ENCODE measurements around the gene NINJ1.

NINJ1 gene

DNA sequence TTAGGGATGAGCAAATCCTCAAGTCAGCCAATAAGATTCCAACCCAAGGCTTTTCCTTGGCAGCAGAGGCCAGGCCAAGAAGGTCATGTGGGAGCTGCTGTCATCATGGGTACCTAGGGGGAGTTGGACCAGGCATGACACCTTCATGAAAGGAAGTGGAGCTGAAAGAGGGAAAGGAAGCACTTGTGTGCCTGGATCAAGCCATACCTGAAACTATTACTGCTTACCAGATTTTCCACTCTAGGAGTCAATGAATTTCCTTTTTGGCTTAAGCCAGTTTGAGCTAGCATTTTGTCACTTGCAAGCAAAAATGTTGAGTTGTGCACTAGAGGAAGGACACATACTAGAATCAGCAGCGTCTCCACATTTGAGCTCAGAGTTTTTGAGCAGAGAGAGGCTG is 35.4 kb upstream of the NINJ1 start:
- TF ChIP-seq ZNF274 (IDR thresholded peaks at IDR 0.05; ENCODE audit: low read depth, low read length) = no peak
- H3K4me3 ChIP-seq (ENCODE audit: low read length) = no peak overlapping the region

DNA sequence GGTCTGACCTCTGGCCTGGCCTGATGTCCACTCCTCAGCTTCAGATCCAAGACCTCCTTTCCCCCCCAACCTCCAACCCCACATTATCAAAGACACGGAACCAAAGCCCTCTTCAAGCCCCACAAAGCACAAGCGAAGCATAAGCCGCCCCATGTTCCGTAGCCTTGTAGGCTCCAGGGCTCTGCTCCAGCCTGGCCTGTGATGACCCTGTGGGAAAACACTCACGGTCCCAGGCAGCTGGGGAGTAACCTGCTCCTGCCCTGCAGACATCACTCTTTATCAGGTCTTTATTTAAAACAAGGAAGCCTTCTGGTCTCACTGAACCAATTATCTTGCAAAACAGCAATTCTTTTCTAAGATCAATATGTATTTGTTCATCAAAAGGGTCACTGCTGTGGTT is 34.5 kb upstream of the NINJ1 start:
- no peak overlapping the region for H3K4me3 ChIP-seq (ENCODE audit: low read length)
- TF ChIP-seq ZNF274 (IDR thresholded peaks at IDR 0.05; ENCODE audit: low read depth, low read length) = no peak

DNA sequence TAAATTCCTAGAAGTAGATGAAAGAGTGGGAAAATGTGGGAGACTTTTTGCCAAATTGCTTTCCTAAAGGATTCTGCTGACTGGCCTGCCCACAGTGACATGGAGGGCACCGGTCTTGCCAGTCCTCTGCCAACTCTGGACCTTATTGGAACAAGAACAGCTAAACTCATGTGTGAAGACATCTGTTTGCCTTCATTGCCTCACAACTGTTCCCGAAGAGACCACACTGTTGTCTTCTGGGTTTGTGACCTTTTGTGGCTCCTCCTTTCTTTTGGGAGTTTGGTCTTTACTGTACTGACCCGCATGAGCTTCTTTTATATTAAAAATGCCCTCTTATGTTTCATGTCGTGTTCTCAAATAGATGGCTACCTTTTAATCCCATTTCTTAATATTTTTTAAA is 33.8 kb upstream of the NINJ1 start:
- no peak for TF ChIP-seq ZNF274 (IDR thresholded peaks at IDR 0.05; ENCODE audit: low read depth, low read length)
- no peak overlapping the region for H3K4me3 ChIP-seq (ENCODE audit: low read length)

DNA sequence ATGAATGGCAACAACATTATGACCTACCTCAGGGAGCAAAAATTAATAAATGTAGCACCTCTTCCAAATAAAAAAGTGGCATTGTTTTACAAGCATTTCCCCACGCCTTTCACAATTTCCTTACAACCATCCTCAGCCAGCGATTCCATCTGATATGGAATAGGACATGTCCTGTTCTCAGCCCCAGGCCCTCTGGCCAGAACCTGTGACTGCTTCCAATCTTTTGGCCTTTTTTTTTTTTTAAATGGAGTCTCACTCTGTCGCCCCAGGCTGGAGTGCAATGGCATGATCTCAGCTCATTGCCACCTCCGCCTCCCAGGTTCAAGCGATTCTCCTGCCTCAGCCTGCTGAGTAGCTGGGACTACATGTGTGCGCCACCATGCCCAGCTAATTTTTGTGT is 33.1 kb upstream of the NINJ1 start:
- TF ChIP-seq ZNF274 (IDR thresholded peaks at IDR 0.05; ENCODE audit: low read depth, low read length) = no peak
- no peak overlapping the region for H3K4me3 ChIP-seq (ENCODE audit: low read length)

DNA sequence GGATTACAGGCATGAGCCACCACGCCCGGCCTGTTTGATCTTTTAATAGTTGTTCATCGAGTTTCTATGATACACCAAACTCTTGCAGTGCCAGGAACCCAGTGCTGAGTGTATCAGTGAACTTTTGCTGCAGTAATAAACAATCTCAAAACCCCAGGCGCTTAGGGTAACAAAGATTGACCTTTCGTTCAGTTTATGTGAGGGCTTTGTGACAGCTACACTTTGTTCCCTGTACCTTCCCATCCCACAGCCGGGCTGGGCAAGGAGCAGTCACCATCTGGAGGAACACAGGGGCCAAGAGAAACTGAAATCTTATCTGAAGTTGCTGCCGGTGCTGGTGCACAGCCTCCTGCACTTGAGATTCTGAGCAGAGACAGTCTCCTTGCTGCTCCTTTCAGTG is 32.6 kb upstream of the NINJ1 start:
- no peak for TF ChIP-seq ZNF274 (IDR thresholded peaks at IDR 0.05; ENCODE audit: low read depth, low read length)
- no peak overlapping the region for H3K4me3 ChIP-seq (ENCODE audit: low read length)

DNA sequence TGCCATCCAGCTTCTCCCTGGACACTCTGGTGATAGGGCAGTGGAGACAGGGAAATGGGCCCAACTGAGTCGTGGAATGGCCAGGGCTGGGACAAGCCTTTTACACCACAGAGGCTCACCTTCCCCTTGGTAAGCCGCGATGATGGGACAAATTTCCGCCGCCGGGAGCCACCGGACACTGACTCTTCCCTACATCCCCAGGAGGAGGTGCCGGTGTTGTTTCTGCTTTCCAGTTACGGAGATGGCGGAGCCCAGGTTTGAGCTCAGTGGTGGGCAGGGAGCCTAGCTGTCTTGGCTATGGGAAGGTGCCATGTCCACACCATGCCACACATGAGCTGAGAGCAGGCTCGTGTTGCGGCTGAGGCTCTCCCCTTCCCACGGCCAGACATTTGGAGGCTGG is 30.0 kb upstream of the NINJ1 start:
- no peak for TF ChIP-seq ZNF274 (IDR thresholded peaks at IDR 0.05; ENCODE audit: low read depth, low read length)
- no peak overlapping the region for H3K4me3 ChIP-seq (ENCODE audit: low read length)

DNA sequence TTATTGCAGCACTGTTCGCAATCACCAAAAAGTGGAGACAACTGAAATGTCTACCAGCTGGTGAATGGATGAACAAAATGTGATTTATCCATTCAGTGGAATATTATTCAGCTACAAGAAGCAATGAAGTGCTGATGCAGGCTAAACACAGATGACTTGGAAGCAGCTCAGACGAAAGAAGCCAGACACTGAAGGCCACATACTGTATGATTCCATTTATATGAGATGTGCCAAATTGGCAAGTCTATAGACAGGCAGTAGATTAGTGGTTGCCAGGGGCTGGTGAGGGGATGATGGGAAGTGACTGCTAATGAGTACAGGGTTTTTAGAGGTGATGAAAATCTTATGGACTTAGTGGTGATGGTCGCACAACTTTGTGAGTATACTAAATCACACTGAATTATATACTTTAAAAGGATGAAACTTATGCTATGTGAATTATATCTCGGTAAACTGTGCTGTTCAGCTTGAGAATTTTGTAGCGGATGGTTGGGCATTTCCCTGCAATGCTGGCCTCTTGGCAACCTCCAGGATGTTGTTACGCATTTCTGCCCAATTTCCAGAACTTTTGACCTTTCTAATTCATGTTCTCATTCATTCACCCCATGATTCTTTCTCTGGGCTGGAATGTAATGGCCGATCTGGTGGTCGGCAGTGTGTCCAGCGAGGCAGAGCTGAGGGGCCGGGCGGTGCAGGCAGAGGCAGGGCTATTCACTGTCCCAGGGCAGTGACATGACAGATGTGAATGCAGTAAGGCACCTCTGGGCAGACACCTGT is 27.9 kb upstream of the NINJ1 start:
- no peak overlapping the region for H3K4me3 ChIP-seq (ENCODE audit: low read length)
- no peak for TF ChIP-seq ZNF274 (IDR thresholded peaks at IDR 0.05; ENCODE audit: low read depth, low read length)

DNA sequence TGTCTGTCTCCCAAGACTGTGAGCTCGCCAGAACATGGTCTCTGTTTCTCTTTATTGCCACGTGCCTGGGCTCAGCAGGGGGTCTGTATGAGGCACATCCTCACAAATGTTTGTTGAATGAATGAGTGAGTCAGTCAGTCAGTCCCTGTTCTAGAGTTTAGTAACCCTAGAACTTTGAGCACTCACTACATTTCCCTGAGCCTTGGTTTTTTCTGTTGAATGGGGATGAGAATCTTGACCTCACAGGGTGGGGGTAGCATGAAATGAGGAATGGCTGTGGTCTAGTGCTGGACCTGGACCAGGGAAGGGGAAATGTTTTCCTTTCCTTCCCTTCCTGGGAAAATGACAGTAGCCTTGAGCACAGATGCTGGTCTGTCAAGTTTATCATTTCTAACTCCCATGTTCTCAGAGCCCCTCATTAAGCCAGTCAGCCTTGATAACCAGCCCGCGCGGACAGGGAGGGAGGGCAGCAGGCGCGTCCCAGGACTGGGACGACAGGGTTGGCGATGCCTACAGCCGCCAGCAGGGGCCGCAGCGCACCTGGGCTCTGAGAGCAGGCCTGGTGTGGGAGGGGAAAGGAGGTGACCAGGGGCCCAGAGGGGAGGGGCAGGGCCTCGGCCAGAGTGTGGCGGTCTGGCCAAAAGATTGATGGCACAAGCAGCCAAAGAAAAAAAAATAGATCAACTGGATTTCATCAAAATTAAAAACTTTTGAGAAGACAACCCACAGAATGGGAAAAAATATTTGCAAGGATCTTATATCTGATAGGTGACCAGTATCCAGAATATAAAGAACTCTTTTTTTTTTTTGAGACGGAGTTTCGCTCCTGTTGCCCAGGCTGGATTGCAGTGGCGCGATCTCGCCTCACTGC is 25.8 kb upstream of the NINJ1 start:
- no peak for TF ChIP-seq ZNF274 (IDR thresholded peaks at IDR 0.05; ENCODE audit: low read depth, low read length)
- H3K4me3 ChIP-seq (ENCODE audit: low read length) = no peak overlapping the region

DNA sequence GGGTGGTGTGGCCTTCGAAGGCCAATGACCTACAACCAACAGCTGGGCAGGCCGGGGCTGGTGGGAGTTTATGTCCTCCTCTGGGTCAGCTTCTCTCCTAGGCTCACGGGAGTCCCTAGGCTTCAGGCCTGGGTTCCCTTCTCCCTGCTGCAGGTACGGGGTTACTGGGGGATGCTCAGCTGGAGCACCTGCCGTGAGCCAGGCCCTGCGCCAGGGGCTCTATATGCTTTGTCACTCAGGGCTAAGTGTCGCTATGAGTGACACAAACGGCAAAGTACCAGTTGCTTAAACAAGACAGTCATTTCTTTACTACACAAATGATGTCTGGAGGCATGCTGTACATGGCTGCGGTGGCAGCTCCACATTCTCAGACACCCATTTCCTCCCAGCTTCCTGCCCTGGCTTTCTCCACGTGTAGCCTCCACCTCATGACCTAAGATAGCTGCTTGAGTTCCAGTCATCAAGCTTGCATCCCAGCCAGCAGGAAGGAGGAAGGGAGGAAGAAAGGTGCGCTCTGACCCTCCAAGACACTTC is 22.5 kb upstream of the NINJ1 start:
- no peak overlapping the region for H3K4me3 ChIP-seq (ENCODE audit: low read length)
- TF ChIP-seq ZNF274 (IDR thresholded peaks at IDR 0.05; ENCODE audit: low read depth, low read length) = no peak

DNA sequence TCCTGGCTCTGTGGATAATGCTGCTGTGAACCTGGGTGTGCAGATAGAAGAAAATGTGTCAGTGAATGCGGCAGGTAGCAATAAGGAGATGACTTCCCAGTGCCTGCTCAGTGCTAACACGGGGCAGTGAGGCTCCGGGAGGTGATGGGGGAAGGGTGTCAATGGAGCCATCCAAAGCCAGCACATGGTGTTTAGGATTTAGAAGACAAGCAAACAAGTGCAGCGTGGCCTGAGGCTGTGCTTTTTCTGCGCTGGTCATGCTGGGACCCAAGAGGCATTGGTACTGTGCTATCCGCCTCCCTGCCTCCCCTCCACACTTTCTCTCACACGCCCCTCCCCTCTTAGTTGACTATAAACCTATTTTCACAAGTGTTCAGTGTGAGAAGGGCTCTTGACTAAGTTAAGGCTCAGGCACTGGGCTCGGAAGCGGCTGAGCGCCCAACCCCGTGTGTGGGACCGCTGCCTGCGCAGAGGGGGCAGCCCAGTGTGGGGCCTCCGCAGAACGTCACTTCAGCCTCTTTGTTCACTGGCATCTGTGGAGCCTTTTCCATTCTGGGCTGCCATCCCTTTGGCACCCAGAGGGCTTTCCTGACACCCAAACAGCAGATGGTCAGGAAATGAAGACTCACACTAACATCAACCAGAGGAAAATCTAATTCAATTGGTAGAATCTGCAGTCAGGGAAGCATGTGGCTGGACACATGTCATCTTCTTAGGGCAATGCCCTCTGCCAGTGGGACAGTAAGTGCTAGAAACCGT is 21.8 kb upstream of the NINJ1 start:
- TF ChIP-seq ZNF274 (IDR thresholded peaks at IDR 0.05; ENCODE audit: low read depth, low read length) = no peak
- H3K4me3 ChIP-seq (ENCODE audit: low read length) = no peak overlapping the region

DNA sequence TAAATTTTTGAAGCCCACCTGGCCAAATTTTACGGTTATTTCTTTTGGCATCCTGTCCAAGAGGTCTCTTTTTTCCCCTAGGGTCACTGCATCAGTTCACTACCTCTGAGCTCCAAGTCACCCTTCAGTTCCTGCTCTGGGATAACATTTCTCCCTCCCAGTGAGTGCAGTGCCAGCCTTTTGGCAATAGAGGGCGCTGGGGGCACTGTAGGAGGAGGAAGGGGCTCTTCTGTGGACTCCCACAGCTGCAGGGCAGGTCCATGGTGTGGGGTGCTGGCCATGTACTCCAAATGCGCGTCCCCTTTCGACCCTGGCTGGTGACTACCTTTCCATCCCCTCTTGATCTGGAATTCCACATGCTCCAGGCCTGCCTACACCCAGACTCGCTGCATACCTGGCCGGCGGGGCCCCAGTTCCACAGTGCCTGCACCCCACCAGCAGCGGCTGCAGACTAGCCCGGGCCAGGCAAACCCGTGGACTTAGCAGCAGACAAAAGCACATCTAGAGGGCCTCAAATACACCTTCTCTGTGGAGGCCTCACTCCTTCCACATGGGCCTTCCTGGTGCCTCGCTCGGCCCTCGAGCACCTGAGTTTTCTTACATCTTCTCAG is 20.3 kb upstream of the NINJ1 start:
- no peak overlapping the region for H3K4me3 ChIP-seq (ENCODE audit: low read length)
- no peak for TF ChIP-seq ZNF274 (IDR thresholded peaks at IDR 0.05; ENCODE audit: low read depth, low read length)

DNA sequence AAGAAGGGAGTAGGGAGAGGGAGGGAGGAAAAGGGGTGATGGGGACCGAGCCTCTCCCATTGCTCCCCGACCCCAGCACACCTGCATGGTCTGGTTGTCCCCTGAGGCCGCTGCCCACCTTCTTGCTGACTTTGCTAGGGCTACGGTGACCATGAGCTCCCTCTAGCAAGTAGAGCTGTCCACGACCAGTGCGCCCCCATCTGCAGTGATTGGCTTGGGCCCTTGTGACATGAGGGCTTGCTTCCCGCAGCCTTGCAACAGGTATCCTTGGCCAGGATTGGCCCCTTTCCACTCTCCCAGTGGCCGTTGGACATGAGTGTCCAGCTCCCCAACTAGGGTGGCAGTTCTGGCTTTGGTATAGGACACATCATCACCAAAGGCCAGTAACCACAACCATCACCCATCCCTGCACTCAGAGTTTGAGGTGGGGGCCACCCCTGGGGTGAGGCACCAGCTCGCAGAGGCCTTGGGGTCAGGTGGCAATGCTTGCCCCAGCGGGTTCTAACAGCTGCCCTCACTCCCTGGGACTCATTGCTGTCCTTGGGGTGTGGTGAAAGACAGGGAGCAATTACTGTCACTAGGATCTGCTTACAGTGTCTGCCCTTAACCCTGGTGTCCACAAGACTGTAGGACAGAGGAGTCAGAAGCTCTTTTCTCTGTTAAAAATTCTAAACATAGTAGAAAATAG is 17.2 kb upstream of the NINJ1 start:
- no peak overlapping the region for H3K4me3 ChIP-seq (ENCODE audit: low read length)
- TF ChIP-seq ZNF274 (IDR thresholded peaks at IDR 0.05; ENCODE audit: low read depth, low read length) = no peak

DNA sequence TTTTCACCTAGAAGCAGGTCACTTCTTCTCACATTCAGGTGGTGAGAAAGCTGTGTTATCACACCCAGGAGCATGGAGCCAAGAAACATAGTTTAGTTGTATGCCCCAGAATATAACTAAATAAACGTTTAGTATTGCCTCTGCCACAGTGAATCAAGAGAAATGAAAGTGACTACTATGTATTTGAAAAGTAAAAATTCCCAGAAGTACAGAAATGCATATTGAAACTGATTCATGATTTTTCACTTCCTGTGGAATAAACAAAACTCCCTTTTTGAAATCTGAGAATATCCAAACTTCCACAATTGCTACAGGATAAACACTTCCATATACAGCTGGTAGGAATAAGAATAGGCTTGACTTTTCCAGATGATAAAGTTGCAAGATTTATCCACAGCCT is 15.3 kb upstream of the NINJ1 start:
- TF ChIP-seq ZNF274 (IDR thresholded peaks at IDR 0.05; ENCODE audit: low read depth, low read length) = no peak
- H3K4me3 ChIP-seq (ENCODE audit: low read length) = no peak overlapping the region
